Measurements from ENCODE around the gene PSMB9. TPM values are rescaled to one million over a fixed set of nuclear protein-coding genes. Genes with fewer than 3 reads are reported as not detected.
"Not testable (repeated sequence)": the region's sequence is repeated elsewhere in the genome, so short reads cannot be mapped to it uniquely, and the experiment has no call there.

PSMB9 gene
- 100 to 1,000 TPM in 2 of 5 experiments, 10 to 100 TPM in 3; 70.3 to 452 (median 90.5) TPM for total RNA-seq
- 100 to 1,000 TPM; 385 to 389 TPM for polyA plus RNA-seq
- 37.8 reads per million, percentile 65 among the genes with 10 or more reads in this experiment for total RNA-seq

DNA sequence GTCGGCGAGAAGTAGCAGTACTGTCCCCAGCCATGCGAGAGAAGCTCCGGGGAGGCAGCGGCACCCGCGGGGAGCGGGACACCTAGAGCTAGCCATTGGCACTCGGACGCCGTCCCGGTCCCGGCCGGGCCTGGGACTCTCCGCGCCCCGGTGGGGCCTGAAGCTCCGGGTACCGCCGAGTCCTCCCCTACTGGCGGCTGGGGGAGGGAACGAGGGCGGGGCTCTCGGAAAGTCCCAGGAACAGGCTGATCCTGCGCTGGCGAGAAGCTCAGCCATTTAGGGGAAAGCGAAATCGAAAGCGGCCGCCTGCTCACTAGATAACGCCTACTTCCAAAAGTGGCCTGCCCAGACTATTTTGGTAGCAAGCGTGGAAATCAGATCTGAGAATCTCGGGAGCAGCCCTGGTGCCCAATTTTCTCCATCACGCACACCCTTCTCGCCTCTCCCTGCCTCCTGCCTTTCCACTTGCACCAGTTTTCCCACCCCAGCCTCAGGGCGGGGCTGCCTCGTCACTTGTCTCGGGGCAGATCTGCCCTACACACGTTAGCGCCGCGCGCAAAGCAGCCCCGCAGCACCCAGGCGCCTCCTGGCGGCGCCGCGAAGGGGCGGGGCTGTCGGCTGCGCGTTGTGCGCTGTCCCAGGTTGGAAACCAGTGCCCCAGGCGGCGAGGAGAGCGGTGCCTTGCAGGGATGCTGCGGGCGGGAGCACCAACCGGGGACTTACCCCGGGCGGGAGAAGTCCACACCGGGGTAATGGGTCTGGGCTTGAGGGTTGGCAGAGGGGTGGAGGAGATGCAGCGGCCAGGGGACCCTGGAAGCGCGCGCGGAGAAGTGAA, at the start of gene PSMB9, which contains the start of gene TAP1:
Gene PSMB9 (plus strand): TSS at position 652 of the 835 bp plus-strand sequence. CDS start 38 bp downstream, at position 690.
Gene TAP1 (minus strand): TSS at position 164 of the 835 bp plus-strand sequence. CDS start 68 bp downstream, at position 96.
- Mint-ChIP-seq H3K4me1 (peaks cover 61 to 80% (median 72%) of the 10 kb centered on the region in 7 donors), H3K4me3 (peak within 1 kb of the TSS; percentile 96 to 100 (median 100)), H3K27ac (peak within 1 kb of the TSS; percentile 97 to 100 (median 100)), H3K27me3 (no peaks in the 10 kb centered on the region), H3K9me3 (peaks cover 0 to 2% (median 0%) of the 10 kb centered on the region in 11 donors), H3K36me3 (peaks cover 22 to 78% (median 57%) of the 10 kb centered on the region in 5 donors)
- intact Hi-C loops (cut with micrococcal nuclease) = loop anchor here (1.0 to 10.0 kb wide), 10 partner anchors 9 to 1231 kb away; partner anchors contain the start of genes PSMB8 (in 2 of the 2), TAP2 (in 2 of the 2), CLIC1 (in 1 of the 2) and CUTA (in 1 of the 2)
- Histone ChIP-seq H3K27ac (ENCODE audit: low read depth, low read length) (peak within 1 kb of the TSS; percentile 100), H3K36me3 (ENCODE audit: control insufficient read depth in 2 of 3, insufficient read depth in 3 of 3, low read length in 3 of 3) (peaks cover 17 to 69% (median 46%) of the 10 kb centered on the region in 3 experiments), H3K9me3 (ENCODE audit: control insufficient read depth in 2 of 3, low read length in 3 of 3) (no peaks in the 10 kb centered on the region), H3K4me1 (ENCODE audit: control insufficient read depth in 2 of 2, insufficient read depth in 2 of 2, low read length in 2 of 2) (peaks cover 45 to 57% of the 10 kb centered on the region in 2 donors), H3K27me3 (ENCODE audit: control insufficient read depth in 2 of 2, insufficient read depth in 2 of 2, low read length in 2 of 2) (no peaks in the 10 kb centered on the region), H3K4me3 (ENCODE audit: low read length) (peak within 1 kb of the TSS; percentile 91)
- ATAC-seq = peak; percentile 92
- DNase-seq = peak; percentile 92 to 97 (median 94)
- CTCF ChIA-PET = interaction anchor here (0.7 to 7.5 kb wide), 8 partner anchors 12 to 119 kb away, joined by 3 to 241 read pairs (median 11); partner anchors contain the start of genes HLA-DMA, PSMB8 and TAP2
- POLR2A ChIA-PET = interaction anchor here (0.7 to 9.5 kb wide), 17 partner anchors 10 to 1295 kb away, joined by 3 to 662 read pairs (median 6); partner anchors contain the start of genes BRD2, HLA-DMA, PSMB8 and RPS18

DNA sequence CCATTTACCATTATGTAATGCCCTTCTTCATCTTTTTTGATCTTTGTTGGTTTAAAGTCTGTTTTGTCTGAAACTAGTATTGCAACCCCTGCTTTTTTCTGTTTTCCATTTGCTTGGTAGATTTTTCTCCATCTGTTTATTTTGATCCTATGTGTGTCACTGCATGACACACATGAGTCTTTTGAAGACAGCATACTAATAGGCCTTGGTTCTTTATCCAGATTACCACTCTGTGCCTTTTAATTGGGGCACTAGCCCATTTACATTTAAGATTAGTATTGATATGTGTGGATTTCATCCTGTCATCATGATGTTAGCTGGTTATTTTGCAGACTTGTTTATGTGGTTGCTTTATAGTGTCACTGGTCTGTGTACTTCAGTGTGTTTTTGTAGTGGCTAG, 48.6 kb upstream of the PSMB9 start:
- H3K27ac ChIP-seq (ENCODE audit: low read depth, low read length); DNase-seq; ATAC-seq; H3K27me3 ChIP-seq (ENCODE audit: control insufficient read depth in 2 of 2, insufficient read depth in 2 of 2, low read length in 2 of 2); H3K4me3 Mint-ChIP-seq; intact Hi-C loops (cut with micrococcal nuclease); POLR2A ChIA-PET; H3K36me3 ChIP-seq (ENCODE audit: control insufficient read depth in 2 of 3, insufficient read depth in 3 of 3, low read length in 3 of 3); H3K36me3 Mint-ChIP-seq; H3K4me1 ChIP-seq (ENCODE audit: control insufficient read depth in 2 of 2, insufficient read depth in 2 of 2, low read length in 2 of 2); H3K9me3 ChIP-seq (ENCODE audit: control insufficient read depth in 2 of 3, low read length in 3 of 3); CTCF ChIA-PET; H3K4me3 ChIP-seq (ENCODE audit: low read length); H3K27ac Mint-ChIP-seq: not testable (repeated sequence)
- Mint-ChIP-seq H3K9me3 (peaks cover 0 to 16% (median 0%) of the 10 kb centered on the region in 11 donors), H3K27me3 (peaks cover 27 to 55% (median 33%) of the 10 kb centered on the region in 5 donors), H3K4me1 (peaks cover 0 to 15% (median 3%) of the 10 kb centered on the region in 7 donors)

GRCh38 chr6:32807020-32807580, 46.9 kb upstream of the PSMB9 start:
- Histone ChIP-seq H3K27me3 (ENCODE audit: control insufficient read depth in 2 of 2, insufficient read depth in 2 of 2, low read length in 2 of 2) (no peaks in the 10 kb centered on the region), H3K4me1 (ENCODE audit: control insufficient read depth in 2 of 2, insufficient read depth in 2 of 2, low read length in 2 of 2) (no peaks in the 10 kb centered on the region), H3K4me3 (ENCODE audit: low read length) (no peak overlapping the region), H3K27ac (ENCODE audit: low read depth, low read length) (no peak overlapping the region), H3K36me3 (ENCODE audit: control insufficient read depth in 2 of 3, insufficient read depth in 3 of 3, low read length in 3 of 3) (no peaks in the 10 kb centered on the region), H3K9me3 (ENCODE audit: control insufficient read depth in 2 of 3, low read length in 3 of 3) (no peaks in the 10 kb centered on the region)
- Mint-ChIP-seq H3K36me3 (peaks cover 0 to 6% (median 0%) of the 10 kb centered on the region in 5 donors), H3K27ac (no peak overlapping the region), H3K4me1 (peaks cover 0 to 15% (median 3%) of the 10 kb centered on the region in 7 donors), H3K27me3 (peaks cover 24 to 44% (median 28%) of the 10 kb centered on the region in 5 donors), H3K4me3 (no peak overlapping the region), H3K9me3 (peaks cover 0 to 16% (median 0%) of the 10 kb centered on the region in 11 donors)
- peak; percentile 16 for ATAC-seq
- POLR2A ChIA-PET = no interaction called here
- no peak for DNase-seq
- intact Hi-C loops (cut with micrococcal nuclease) = no loop called here
- CTCF ChIA-PET = interaction anchor here (0.6 kb wide), 1 partner anchor 394 kb away, joined by 3 read pairs; no protein-coding TSS in a partner anchor

GRCh38 chr6:32809171-32809570, 44.8 kb upstream of the PSMB9 start:
- intact Hi-C loops (cut with micrococcal nuclease) = no loop called here
- no peak for ATAC-seq
- Histone ChIP-seq H3K27me3 (ENCODE audit: control insufficient read depth in 2 of 2, insufficient read depth in 2 of 2, low read length in 2 of 2) (no peaks in the 10 kb centered on the region), H3K4me1 (ENCODE audit: control insufficient read depth in 2 of 2, insufficient read depth in 2 of 2, low read length in 2 of 2) (no peaks in the 10 kb centered on the region), H3K4me3 (ENCODE audit: low read length) (no peak overlapping the region), H3K27ac (ENCODE audit: low read depth, low read length) (no peak overlapping the region), H3K9me3 (ENCODE audit: control insufficient read depth in 2 of 3, low read length in 3 of 3) (no peaks in the 10 kb centered on the region), H3K36me3 (ENCODE audit: control insufficient read depth in 2 of 3, insufficient read depth in 3 of 3, low read length in 3 of 3) (no peaks in the 10 kb centered on the region)
- POLR2A ChIA-PET = no interaction called here
- CTCF ChIA-PET = interaction anchor here (0.8 to 3.1 kb wide), 4 partner anchors 15 to 396 kb away, joined by 3 to 8 read pairs (median 4); no protein-coding TSS in a partner anchor
- H3K27ac Mint-ChIP-seq = no peak overlapping the region
- peaks cover 0 to 15% (median 3%) of the 10 kb centered on the region in 7 donors for H3K4me1 Mint-ChIP-seq
- peaks cover 0 to 14% (median 0%) of the 10 kb centered on the region in 11 donors for H3K9me3 Mint-ChIP-seq
- DNase-seq = no peak
- H3K4me3 Mint-ChIP-seq = no peak overlapping the region
- peaks cover 11 to 25% (median 20%) of the 10 kb centered on the region in 5 donors for H3K27me3 Mint-ChIP-seq
- H3K36me3 Mint-ChIP-seq = peaks cover 0 to 19% (median 5%) of the 10 kb centered on the region in 5 donors

DNA sequence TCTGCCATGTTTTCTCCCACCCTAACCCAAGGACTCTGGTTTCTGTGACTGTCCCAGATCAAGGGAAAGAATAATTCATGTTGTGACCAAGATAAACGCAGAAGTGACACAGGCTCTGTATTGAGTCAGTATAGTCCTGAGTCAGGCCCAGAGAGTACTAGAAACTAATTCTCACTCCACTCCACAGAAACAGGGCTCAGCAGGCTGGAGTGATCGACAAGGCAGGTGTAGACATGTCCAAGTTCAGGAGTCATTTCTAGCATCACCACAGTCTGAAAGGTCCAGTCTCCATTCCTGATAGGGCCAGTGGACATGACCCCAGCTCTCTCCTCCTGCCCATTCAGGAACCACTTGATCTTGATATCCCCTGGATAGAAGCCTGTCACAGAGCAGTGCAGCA, 39.8 kb upstream of the PSMB9 start:
- no peak for ATAC-seq
- Mint-ChIP-seq H3K36me3 (peaks cover 0 to 33% (median 5%) of the 10 kb centered on the region in 5 donors), H3K4me1 (peaks cover 0 to 8% (median 5%) of the 10 kb centered on the region in 7 donors), H3K27me3 (no peaks in the 10 kb centered on the region), H3K9me3 (no peaks in the 10 kb centered on the region), H3K4me3 (no peak overlapping the region), H3K27ac (no peak overlapping the region)
- DNase-seq = no peak
- H3K4me3 ChIP-seq (ENCODE audit: low read length) = no peak overlapping the region
- no peaks in the 10 kb centered on the region for H3K9me3 ChIP-seq (ENCODE audit: control insufficient read depth in 2 of 3, low read length in 3 of 3)
- H3K27ac ChIP-seq (ENCODE audit: low read depth, low read length) = no peak overlapping the region
- H3K27me3 ChIP-seq (ENCODE audit: control insufficient read depth in 2 of 2, insufficient read depth in 2 of 2, low read length in 2 of 2) = no peaks in the 10 kb centered on the region
- no peaks in the 10 kb centered on the region for H3K4me1 ChIP-seq (ENCODE audit: control insufficient read depth in 2 of 2, insufficient read depth in 2 of 2, low read length in 2 of 2)
- intact Hi-C loops (cut with micrococcal nuclease) = no loop called here
- H3K36me3 ChIP-seq (ENCODE audit: control insufficient read depth in 2 of 3, insufficient read depth in 3 of 3, low read length in 3 of 3) = no peaks in the 10 kb centered on the region
- CTCF ChIA-PET = no interaction called here
- POLR2A ChIA-PET = interaction anchor here (0.6 kb wide), 1 partner anchor 145 kb away, joined by 6 read pairs; no protein-coding TSS in a partner anchor

DNA sequence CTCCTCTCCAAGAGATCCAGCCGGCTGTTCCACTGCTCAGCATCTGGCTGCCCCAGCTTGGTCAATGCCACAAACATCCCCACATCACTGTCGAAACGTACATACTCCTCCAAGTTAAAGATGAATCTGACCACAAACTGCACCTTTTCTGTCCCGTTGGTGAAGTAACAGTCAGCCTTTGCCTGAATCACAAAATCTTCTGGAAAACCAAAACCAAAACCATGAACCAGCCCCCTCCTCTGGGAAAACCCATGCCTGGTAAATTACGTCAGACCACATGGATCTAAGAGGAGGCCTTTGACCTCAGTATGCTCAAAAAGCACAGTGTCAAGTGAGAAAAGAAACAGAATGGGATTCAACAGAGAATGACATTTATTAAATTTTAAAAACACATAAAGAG, 38.9 kb upstream of the PSMB9 start:
- H3K27ac ChIP-seq (ENCODE audit: low read depth, low read length) = no peak overlapping the region
- H3K27me3 ChIP-seq (ENCODE audit: control insufficient read depth in 2 of 2, insufficient read depth in 2 of 2, low read length in 2 of 2) = no peaks in the 10 kb centered on the region
- POLR2A ChIA-PET = interaction anchor here (0.7 kb wide), 1 partner anchor 60 kb away, joined by 3 read pairs; no protein-coding TSS in a partner anchor
- no peak for ATAC-seq
- no peaks in the 10 kb centered on the region for H3K4me1 ChIP-seq (ENCODE audit: control insufficient read depth in 2 of 2, insufficient read depth in 2 of 2, low read length in 2 of 2)
- Mint-ChIP-seq H3K36me3 (peaks cover 0 to 32% (median 5%) of the 10 kb centered on the region in 5 donors), H3K4me1 (peaks cover 0 to 8% (median 5%) of the 10 kb centered on the region in 7 donors), H3K27me3 (no peaks in the 10 kb centered on the region), H3K27ac (no peak overlapping the region), H3K9me3 (no peaks in the 10 kb centered on the region), H3K4me3 (no peak overlapping the region)
- intact Hi-C loops (cut with micrococcal nuclease) = no loop called here
- CTCF ChIA-PET = no interaction called here
- H3K9me3 ChIP-seq (ENCODE audit: control insufficient read depth in 2 of 3, low read length in 3 of 3) = no peaks in the 10 kb centered on the region
- H3K36me3 ChIP-seq (ENCODE audit: control insufficient read depth in 2 of 3, insufficient read depth in 3 of 3, low read length in 3 of 3) = no peaks in the 10 kb centered on the region
- no peak for DNase-seq
- H3K4me3 ChIP-seq (ENCODE audit: low read length) = no peak overlapping the region
